Endometrial microvascular endothelial cells (primary cell): ENCODE results near the gene KISS1. TPM values are rescaled to one million over a fixed set of nuclear protein-coding genes. Genes with fewer than 3 reads are reported as not detected.
"Not testable (repeated sequence)": the region's sequence is repeated elsewhere in the genome, so short reads cannot be mapped to it uniquely, and the experiment has no call there.

Experiments used
- in situ Hi-C: cut with HindIII; loops from 2 replicates; pipeline ENCODE4 v1.10.0; 2017; ENCODE audit warnings: low sequenced_read_pairs, low pct_unique_long_range_greater_than_20kb; ENCODE audit errors: inconsistent ontology term
- total RNA-seq: library from RNA; depleted of rRNA; stranded (reverse); fragments of >200 nt; gene quantifications from one replicate; pipeline ENCODE4 v1.2.3, GENCODE V29; 2015; ENCODE audit errors: inconsistent ontology term

The KISS1 gene, protein sequence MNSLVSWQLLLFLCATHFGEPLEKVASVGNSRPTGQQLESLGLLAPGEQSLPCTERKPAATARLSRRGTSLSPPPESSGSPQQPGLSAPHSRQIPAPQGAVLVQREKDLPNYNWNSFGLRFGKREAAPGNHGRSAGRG
- total RNA-seq: 2.0 TPM

GRCh38 chr1:204196068-204196795, at the start of gene KISS1:
Gene KISS1 (minus strand): TSS chr1:204196491. CDS start chr1:204192876, 3,615 bp downstream.
- in situ Hi-C loops: no loop called here

GRCh38 chr1:204242920-204243319, 46.6 kb upstream of the KISS1 start:
- in situ Hi-C loops: no loop called here

GRCh38 chr1:204241914-204242313, 45.6 kb upstream of the KISS1 start:
- in situ Hi-C loops: no loop called here

DNA sequence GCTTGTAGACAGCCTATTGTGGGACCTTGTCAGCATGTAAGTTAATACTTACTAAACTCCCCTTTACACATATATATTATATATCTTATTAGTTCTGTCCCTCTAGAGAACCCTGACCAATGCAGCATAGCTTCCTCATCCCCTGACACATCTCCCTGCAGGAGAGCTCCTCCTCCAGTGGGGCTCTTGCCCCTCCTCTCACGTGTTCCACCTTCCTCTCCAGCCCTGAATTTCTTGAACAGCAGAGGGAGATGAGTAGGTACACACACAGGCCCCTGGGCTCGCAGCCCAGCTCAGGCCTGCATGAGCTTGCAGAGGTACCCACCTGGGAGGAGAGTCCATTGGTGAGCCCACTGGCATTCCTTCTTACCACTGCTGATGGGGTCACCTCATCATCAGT, 44.8 kb upstream of the KISS1 start:
- in situ Hi-C loops: no loop called here

GRCh38 chr1:204240233-204240632, 43.9 kb upstream of the KISS1 start:
- in situ Hi-C loops: no loop called here

DNA sequence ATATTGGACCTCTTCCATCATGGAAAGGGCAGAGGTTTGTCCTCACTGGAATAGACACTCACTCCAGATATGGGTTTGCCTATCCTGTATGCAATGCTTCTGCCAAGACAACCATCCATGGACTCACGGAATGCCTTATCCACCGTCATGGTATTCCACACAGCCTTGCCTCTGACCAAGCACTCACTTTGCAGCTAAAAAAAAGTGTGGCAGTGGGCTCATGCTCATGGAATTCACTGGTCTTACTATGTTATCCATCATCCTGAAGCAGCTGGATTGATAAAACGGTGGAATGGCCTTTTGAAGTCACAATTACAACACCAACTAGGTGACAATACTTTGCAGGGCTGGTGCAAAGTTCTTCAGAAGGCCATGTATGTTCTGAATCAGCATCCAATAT, 43.1 kb upstream of the KISS1 start:
- in situ Hi-C loops: not testable (repeated sequence)

DNA sequence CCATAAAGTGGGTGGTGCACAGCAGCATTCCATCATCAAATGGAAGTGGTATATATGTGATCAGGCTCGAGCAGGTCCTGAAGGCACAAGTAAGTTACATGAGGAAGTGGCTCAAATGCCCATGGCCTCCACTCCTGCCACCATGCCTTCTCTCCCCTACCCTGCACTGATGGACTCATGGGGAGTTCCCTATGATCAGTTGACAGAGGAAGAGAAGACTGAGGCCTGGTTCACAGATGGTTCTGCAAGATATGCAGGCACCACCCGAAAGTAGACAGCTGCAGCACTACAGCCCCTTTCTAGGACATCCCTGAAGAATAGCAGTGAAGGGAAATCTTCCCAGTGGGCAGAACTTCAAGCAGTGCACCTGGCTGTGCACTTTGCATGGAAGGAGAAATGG, 42.2 kb upstream of the KISS1 start:
- in situ Hi-C loops: not testable (repeated sequence)

GRCh38 chr1:204237515-204237914, 41.2 kb upstream of the KISS1 start:
- in situ Hi-C loops: not testable (repeated sequence)

- in situ Hi-C loops: no loop called here
These were observed 36.2 kb upstream of the KISS1 start for GRCh38 chr1:204232526-204232925.

DNA sequence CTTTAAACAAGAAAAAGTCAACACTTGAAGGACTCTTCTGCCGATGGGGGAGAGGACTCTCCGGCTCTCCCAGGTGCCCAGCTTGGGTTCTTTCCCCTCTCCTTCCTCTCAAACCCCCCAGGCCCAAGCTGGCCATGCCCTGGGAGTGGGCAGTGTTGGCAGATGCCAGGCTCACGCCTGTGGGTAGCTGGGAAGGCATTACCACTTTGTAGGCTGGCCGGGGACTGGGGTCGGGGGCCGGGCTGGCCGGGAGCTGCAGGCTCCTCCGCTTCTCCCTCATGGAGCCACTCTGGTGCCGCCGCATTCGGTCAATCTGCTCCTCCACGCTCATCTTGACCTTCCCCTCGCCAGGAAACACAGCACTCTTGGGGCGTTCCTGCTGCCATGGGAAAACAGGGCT, 33.9 kb upstream of the KISS1 start:
- in situ Hi-C loops: no loop called here

DNA sequence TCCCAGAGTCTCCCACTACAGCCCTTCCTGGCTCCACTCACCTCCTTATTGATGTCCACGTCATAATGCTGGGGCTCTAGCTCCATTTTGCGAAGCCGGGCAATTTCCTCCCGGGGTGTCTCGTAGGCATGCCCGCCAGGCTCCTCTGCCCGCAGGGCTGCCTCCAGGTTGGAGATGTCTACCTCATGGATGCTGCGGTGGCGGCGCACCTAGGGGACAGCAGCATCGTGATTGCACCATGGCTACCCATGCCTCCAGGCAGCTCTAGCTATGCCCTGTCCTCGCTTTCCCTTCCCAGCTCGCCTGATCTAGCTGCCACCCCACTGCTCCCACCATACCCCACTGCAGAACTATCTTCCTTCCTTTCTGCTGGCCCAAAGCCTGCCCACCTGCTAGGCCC, 32.6 kb upstream of the KISS1 start:
- in situ Hi-C loops: no loop called here

DNA sequence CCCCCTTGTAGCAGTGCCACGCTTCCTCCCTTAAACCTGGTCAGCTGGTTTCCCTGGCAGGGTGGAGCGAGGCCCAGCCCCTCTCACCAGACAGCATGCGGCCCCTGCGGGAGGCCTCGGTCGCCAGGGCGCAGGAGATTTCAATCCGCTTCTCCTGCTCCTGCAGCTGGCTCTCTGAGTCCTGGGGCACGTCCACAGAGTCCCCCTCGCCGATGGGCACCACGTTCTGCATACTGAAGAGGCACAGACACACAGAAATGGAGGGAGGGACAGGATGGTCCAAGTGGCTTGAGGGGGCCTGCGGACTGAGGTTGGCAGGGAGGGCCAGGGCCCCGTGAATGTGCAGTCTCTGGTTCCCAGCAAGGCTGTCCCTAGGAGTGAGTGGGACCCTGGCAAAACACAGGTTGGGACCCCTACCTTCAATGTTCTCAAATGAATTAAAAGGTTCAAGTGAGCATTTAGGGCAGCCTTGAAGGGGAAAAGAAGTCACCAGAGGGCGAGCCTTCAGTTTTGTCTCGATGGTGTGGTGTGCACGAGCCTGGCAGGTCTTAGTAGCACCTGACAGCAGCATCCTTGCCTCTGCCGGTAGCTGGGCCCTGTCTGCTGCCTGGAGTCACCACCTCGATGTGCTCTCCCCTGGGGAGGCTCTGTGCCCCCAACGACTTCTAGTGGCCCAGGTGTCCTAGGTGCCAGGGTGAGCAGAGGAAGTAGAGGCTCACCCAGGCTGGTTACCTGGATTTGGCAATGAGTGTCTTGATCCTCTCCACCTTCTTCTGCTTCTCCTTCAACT, 31.9 kb upstream of the KISS1 start:
- in situ Hi-C loops: no loop called here

DNA sequence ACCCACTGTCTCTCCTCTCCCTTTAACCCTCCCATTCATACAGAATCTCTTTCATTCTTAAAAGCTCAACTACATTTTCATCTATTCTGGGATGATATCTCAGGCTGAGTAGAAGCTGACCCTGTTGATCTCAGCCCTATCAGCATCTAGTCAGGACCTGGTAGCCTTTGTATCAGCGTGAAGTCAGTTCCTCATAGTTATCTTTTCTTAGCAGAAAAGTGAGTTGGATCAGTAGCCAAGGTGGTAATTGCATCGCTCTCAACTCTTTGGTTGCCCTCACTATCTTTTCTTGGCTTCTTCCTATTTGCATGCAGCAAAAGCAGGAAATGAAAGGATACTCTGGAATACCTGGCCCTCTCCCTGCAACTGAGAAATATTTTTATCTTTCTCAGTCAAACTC, 31.1 kb upstream of the KISS1 start:
- in situ Hi-C loops: no loop called here

- in situ Hi-C loops: no loop called here
These were observed 29.8 kb upstream of the KISS1 start for GRCh38 chr1:204225841-204226735.

DNA sequence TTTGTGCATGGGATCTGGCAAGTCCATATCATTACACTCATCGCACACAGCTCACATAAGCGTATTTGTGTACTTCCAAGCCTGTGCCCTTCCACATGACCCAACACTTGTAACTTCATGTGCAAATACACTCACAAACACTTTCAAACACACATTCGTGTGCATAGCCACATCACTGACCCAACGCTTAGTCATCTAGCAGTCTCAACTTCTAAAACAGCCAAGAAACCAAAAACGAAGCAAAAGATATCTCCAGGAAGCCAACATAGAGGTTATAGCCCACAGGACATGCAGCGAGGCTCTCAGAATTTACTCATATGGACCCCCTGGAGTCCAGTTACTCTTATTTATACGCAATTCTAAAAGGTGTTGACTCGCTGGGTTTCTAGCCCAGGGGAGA, 28.4 kb upstream of the KISS1 start:
- in situ Hi-C loops: no loop called here

- in situ Hi-C loops: no loop called here
These were observed 27.0 kb upstream of the KISS1 start for GRCh38 chr1:204223129-204223860.

DNA sequence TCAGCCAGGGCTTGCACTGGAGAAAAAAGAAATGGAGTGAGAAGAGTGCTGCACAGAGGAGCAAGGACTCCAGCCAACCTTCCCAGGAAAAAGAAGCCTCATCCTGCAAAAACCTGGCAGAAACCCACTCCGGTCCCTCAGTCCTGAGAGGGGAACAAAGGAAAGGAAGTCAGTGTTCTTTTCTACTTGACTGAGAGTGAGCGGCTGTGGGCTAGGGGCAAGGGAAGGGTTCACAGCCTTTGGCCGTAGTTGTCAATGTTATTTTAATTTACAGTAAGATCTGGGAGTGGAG, 26.4 kb upstream of the KISS1 start:
- in situ Hi-C loops: no loop called here

GRCh38 chr1:204222006-204222763, 25.9 kb upstream of the KISS1 start:
- in situ Hi-C loops: no loop called here
